Muscle of leg (tissue), 11 donors: Measurements from ENCODE around the gene VPS13D. TPM values are rescaled to one million over a fixed set of nuclear protein-coding genes. Genes with fewer than 3 reads are reported as not detected.
"Not testable (repeated sequence)": the region's sequence is repeated elsewhere in the genome, so short reads cannot be mapped to it uniquely, and the experiment has no call there.

ENCODE experiments used
- DNase-seq: peaks from one replicate; pipeline ENCODE4 v3.0.0; 2013
- H3K27ac ChIP-seq: one replicate; pipeline ENCODE4 v1.5.1; 2013; ENCODE audit warnings: mild to moderate bottlenecking, low read length, control low read depth
- H3K27me3 ChIP-seq: one replicate; pipeline ENCODE4 v1.6.1; 2013; ENCODE audit warnings: low read length; ENCODE audit not compliant: control insufficient read depth, insufficient read depth
- H3K36me3 ChIP-seq: one replicate; pipeline ENCODE4 v1.6.1; 2013; ENCODE audit warnings: low read length; ENCODE audit not compliant: control insufficient read depth, insufficient read depth
- H3K4me1 ChIP-seq: one replicate; pipeline ENCODE4 v1.6.1; 2013; ENCODE audit warnings: low read length; ENCODE audit not compliant: control insufficient read depth, insufficient read depth
- H3K4me3 ChIP-seq: one replicate; pipeline ENCODE4 v1.5.1; 2013; ENCODE audit warnings: low read length, control low read depth
- H3K9me3 ChIP-seq: replicated peaks from 2 replicates; pipeline ENCODE4 v1.6.1; 2013; ENCODE audit warnings: low read depth, low read length; ENCODE audit not compliant: control insufficient read depth
- WGBS: methylation state at CpG from one replicate; pipeline ENCODE4 v1.1.5; 2013; ENCODE audit warnings: missing lambda C conversion rate; ENCODE audit not compliant: insufficient coverage; 5-methylcytosine and 5-hydroxymethylcytosine counted together
- polyA plus RNA-seq, 8 donors: library from polyadenylated mRNA; unstranded; fragments of 120-200 nt; gene quantifications; one replicate each; pipeline versions ENCODE4 v1.2.1 to v1.2.3, GENCODE V29; 2013; ENCODE audit warnings: inconsistent platforms in 1 of 8, low replicate concordance in 1 of 8; ENCODE audit not compliant: insufficient read length in 8 of 8, insufficient read depth in 1 of 8
- total RNA-seq: library from RNA; stranded (reverse); fragments of 120-200 nt; gene quantifications from one replicate; pipeline ENCODE4 v1.2.4, GENCODE V29; 2013

Gene VPS13D
- total and polyA plus RNA-seq, 9 donors, result 14.9 to 21.2 (median 17.0) TPM

GRCh38 chr1:12469493-12469892 lies 239.7 kb downstream of the VPS13D start:
- no peak for DNase-seq
- peaks cover 2% of the 10 kb centered on the region for H3K36me3 ChIP-seq
- peaks cover 42% of the 10 kb centered on the region for H3K4me1 ChIP-seq
- H3K9me3 ChIP-seq, result no peaks in the 10 kb centered on the region
- no peaks in the 10 kb centered on the region for H3K27me3 ChIP-seq
- no CpG with 5 or more reads among the region's 6 CpGs for WGBS
- no peak overlapping the region for H3K4me3 ChIP-seq
- no peak overlapping the region for H3K27ac ChIP-seq

- Histone ChIP-seq H3K4me1 (peaks cover 42% of the 10 kb centered on the region), H3K27ac (no peak overlapping the region), H3K9me3 (no peaks in the 10 kb centered on the region), H3K27me3 (no peaks in the 10 kb centered on the region), H3K36me3 (peaks cover 2% of the 10 kb centered on the region), H3K4me3 (no peak overlapping the region)
- WGBS, result 60% methylated on average over 1 of the region's 4 CpGs
- no peak for DNase-seq
Observed at GRCh38 chr1:12469990-12470389, 240.2 kb downstream of the VPS13D start.

GRCh38 chr1:12470916-12471315 lies 241.1 kb downstream of the VPS13D start:
- H3K4me1 ChIP-seq, result peaks cover 50% of the 10 kb centered on the region
- DNase-seq, H3K36me3 ChIP-seq, H3K27me3 ChIP-seq, H3K27ac ChIP-seq, H3K4me3 ChIP-seq, H3K9me3 ChIP-seq: not testable (repeated sequence)
- 94% methylated on average over 3 of the region's 3 CpGs for WGBS

- Histone ChIP-seq H3K4me1 (peaks cover 57% of the 10 kb centered on the region), H3K4me3 (no peak overlapping the region), H3K27me3 (no peaks in the 10 kb centered on the region), H3K9me3 (no peaks in the 10 kb centered on the region), H3K36me3 (no peaks in the 10 kb centered on the region), H3K27ac (peak overlapping the region; percentile 94)
- WGBS, result 71% methylated on average over 2 of the region's 2 CpGs
- DNase-seq, result no peak
Observed at GRCh38 chr1:12472156-12472797, 242.4 kb downstream of the VPS13D start.

GRCh38 chr1:12472798-12473551 lies 243.1 kb downstream of the VPS13D start:
- H3K27me3 ChIP-seq, result no peaks in the 10 kb centered on the region
- peak overlapping the region; percentile 94 for H3K27ac ChIP-seq
- H3K4me1 ChIP-seq, result peaks cover 63% of the 10 kb centered on the region
- WGBS, result 54% methylated on average over 7 of the region's 12 CpGs
- H3K4me3 ChIP-seq, result no peak overlapping the region
- DNase-seq, result peak; percentile 69
- H3K36me3 ChIP-seq, result no peaks in the 10 kb centered on the region
- H3K9me3 ChIP-seq, result no peaks in the 10 kb centered on the region

- 15% methylated on average over 8 of the region's 11 CpGs for WGBS
- Histone ChIP-seq H3K4me1 (peaks cover 71% of the 10 kb centered on the region), H3K27me3 (no peaks in the 10 kb centered on the region)
Observed at GRCh38 chr1:12473596-12474362, 243.9 kb downstream of the VPS13D start.

GRCh38 chr1:12475101-12475500 lies 245.3 kb downstream of the VPS13D start:
- WGBS, result 20% methylated on average over 1 of the region's 1 CpG
- Histone ChIP-seq H3K36me3 (peaks cover 2% of the 10 kb centered on the region), H3K9me3 (no peaks in the 10 kb centered on the region), H3K4me1 (peaks cover 76% of the 10 kb centered on the region), H3K27ac (peak overlapping the region; percentile 94), H3K4me3 (no peak overlapping the region), H3K27me3 (no peaks in the 10 kb centered on the region)
- DNase-seq, result no peak

More at GRCh38 chr1:12473596-12474362, 243.9 kb downstream of the VPS13D start:
- no peak overlapping the region for H3K4me3 ChIP-seq
- H3K9me3 ChIP-seq, result no peaks in the 10 kb centered on the region
- DNase-seq, result peak; percentile 92
- peak overlapping the region; percentile 94 for H3K27ac ChIP-seq
- H3K36me3 ChIP-seq, result no peaks in the 10 kb centered on the region

- Histone ChIP-seq H3K27ac (peak overlapping the region; percentile 94), H3K36me3 (peaks cover 2% of the 10 kb centered on the region), H3K9me3 (no peaks in the 10 kb centered on the region), H3K4me1 (peaks cover 77% of the 10 kb centered on the region), H3K4me3 (no peak overlapping the region), H3K27me3 (no peaks in the 10 kb centered on the region)
- no CpG with 5 or more reads among the region's 3 CpGs for WGBS
- peak; percentile 84 for DNase-seq
Observed at GRCh38 chr1:12475530-12475934, 245.7 kb downstream of the VPS13D start.

- 27% methylated on average over 2 of the region's 2 CpGs for WGBS
- Histone ChIP-seq H3K9me3 (no peaks in the 10 kb centered on the region), H3K4me3 (no peak overlapping the region), H3K4me1 (peaks cover 81% of the 10 kb centered on the region), H3K36me3 (peaks cover 2% of the 10 kb centered on the region), H3K27ac (peak overlapping the region; percentile 94), H3K27me3 (no peaks in the 10 kb centered on the region)
- peak; percentile 74 for DNase-seq
Observed at GRCh38 chr1:12475947-12476346, 246.1 kb downstream of the VPS13D start.

- H3K27ac ChIP-seq, result peak overlapping the region; percentile 94
- peaks cover 2% of the 10 kb centered on the region for H3K36me3 ChIP-seq
- DNase-seq, result no peak
- H3K4me1 ChIP-seq, result peaks cover 86% of the 10 kb centered on the region
- WGBS, result 50% methylated on average over 1 of the region's 5 CpGs
- H3K9me3 ChIP-seq, result no peaks in the 10 kb centered on the region
- H3K27me3 ChIP-seq, result no peaks in the 10 kb centered on the region
- no peak overlapping the region for H3K4me3 ChIP-seq
Observed at GRCh38 chr1:12477314-12477713, 247.5 kb downstream of the VPS13D start.
